ENCODE data around the gene FCER2.

The FCER2 gene

DNA sequence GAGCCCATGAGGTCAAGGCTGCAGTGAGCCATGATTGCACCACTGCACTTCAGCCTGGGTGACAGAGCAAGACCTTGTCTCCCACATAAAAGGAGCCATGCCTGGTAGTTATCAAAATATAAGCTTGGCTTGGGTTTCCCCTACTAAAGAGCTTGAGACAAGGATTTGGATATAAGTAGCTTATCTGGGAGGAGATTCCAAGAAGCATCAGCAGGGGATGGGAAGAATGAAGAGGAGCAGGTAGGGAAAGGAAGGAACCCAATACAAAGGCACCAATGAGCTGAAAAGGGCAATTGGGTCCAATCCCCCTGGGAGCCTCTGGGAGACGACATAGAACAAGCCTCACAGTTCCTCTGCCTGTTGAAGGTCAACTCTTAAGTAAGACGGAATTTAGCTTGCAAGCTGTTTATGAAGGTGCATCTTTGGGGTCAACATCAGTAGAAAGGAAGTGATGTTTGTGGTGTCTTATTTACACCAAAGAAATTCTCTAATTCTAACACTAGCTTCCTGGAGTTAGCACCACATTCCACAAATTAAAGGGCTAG lies 37.4 kb upstream of the FCER2 start:
- no peak for DNase-seq (ENCODE audit: extremely low read depth, low read depth)
- TF ChIP-seq, protein P1, sequence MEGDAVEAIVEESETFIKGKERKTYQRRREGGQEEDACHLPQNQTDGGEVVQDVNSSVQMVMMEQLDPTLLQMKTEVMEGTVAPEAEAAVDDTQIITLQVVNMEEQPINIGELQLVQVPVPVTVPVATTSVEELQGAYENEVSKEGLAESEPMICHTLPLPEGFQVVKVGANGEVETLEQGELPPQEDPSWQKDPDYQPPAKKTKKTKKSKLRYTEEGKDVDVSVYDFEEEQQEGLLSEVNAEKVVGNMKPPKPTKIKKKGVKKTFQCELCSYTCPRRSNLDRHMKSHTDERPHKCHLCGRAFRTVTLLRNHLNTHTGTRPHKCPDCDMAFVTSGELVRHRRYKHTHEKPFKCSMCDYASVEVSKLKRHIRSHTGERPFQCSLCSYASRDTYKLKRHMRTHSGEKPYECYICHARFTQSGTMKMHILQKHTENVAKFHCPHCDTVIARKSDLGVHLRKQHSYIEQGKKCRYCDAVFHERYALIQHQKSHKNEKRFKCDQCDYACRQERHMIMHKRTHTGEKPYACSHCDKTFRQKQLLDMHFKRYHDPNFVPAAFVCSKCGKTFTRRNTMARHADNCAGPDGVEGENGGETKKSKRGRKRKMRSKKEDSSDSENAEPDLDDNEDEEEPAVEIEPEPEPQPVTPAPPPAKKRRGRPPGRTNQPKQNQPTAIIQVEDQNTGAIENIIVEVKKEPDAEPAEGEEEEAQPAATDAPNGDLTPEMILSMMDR (IDR thresholded peaks at IDR 0.05; ENCODE audit: low read depth, low read length) = no peak

DNA sequence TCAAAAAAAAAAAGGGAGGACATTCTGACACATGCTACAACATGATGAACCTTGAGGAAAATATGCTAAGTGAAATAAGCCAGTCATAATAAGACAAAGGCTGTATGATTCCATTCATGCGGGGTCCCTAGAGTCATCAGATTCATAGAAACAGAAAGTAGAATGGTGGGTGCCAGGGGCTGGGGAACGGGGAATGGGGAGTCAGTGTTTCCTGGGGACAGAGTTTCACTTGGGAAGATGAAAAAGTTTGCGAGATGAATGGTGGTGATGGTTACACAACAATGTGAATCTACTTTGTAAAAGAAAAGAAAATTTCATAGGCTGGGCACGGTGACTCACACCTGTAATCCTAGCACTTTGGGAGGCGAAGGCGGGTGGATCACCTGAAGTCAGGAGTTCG lies 36.1 kb upstream of the FCER2 start:
- DNase-seq (ENCODE audit: extremely low read depth, low read depth) = no peak
- TF ChIP-seq, protein P1 (IDR thresholded peaks at IDR 0.05; ENCODE audit: low read depth, low read length) = no peak

DNA sequence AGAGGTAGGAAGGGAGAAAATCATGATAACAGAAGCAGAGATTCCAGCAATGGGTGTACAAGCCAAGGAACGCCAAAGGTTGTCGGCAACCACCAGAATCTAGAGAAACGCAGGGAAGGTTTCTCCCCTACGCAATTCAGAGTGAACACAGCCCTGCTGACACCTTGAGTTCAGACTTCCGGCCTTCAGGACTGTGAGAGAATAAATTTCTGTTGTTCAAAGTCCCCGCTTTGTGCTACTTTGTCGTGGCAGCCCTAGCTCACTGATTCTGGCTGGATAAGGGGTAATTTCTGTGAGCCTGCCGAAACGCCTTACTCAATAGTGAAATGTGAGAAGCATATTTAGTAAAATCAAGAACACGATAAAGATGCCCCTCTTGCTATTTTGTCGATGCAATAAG lies 35.3 kb upstream of the FCER2 start:
- no peak for DNase-seq (ENCODE audit: extremely low read depth, low read depth)
- TF ChIP-seq, protein P1 (IDR thresholded peaks at IDR 0.05; ENCODE audit: low read depth, low read length) = no peak

DNA sequence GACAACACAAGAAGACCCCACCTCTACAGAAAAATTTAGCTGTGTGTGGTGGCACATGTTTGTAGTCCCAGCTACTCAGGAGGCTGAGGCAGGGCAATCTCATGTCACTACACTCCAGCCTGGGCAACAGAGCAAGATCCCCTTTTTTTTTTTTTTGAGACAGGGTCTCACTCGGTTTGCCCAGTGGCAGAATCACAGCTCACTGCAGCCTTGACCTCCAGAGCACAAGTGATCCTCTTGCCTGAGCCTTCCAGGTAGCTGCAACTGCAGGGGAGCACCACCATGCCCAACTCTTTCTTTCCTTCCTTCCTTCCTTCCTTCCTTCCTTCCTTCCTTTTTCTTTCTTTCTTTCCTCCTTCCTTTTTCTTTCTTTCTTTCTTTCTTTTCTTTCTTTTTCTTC lies 34.2 kb upstream of the FCER2 start:
- TF ChIP-seq, protein P1 (IDR thresholded peaks at IDR 0.05; ENCODE audit: low read depth, low read length) = no peak
- DNase-seq (ENCODE audit: extremely low read depth, low read depth) = no peak

DNA sequence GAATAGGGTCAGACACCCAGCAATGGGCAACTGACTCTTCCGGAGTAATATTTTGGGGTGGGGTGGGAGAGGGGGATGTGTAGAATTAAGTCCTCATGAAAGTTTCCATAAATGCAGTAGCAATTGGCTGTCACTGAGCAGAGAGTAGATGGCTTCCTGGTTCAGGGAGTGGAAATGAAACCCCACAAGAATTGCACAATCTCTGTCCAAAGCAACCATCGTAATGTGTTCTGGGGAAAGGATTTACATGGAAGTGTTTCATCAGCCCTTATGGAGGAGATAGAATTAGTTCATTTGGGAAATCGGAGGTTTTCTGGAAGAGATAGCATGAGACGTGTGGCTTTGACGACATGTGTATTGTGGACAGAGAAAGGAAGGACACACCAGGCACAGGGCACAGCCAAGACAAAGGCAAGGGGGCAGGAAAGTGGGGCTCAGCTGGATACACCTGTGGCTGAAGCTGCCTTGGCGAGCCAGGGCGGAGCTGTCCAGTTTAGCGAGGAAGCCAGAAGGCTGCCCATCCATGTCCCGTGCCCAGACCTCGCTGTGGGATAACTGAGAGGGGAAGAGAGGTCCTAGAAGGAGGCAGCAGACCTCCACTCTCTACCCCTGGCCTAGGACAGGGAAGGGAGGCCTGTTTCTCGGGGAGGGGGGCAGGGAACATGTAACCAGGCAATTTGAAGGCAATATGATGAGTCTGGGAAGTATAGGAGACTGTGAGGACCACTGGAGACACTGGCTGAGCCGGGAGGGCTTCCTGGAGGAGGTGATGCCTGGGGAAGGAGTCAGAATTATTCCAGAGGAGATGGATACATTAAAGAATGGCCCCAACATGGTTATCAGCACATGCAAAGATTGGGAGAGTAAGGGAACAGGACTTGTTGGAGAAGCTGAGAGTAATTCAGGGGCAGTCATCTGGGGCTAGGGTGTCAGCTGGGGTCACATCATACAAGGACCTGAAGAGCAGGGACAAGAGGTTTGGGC lies 32.6 kb upstream of the FCER2 start:
- no peak for DNase-seq (ENCODE audit: extremely low read depth, low read depth)
- TF ChIP-seq, protein P1 (IDR thresholded peaks at IDR 0.05; ENCODE audit: low read depth, low read length) = no peak

DNA sequence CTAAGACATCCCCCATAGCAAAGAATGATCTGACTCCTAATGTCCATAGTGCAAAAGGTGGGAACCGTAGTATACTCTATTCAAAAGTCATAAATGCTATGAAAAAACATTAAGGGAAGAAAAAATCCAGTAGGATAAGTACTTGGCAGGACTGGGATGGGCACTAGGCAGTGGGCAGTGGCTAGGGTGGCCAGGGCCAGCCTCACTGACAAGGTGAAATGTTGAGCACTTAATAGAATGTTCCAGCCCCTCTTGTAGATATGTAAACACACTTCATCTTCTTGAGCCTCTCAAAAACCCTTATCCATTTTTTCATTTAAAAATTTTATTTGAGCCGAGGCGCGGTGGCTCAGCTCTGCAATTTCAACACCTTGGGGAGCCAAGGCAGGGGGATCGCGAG lies 31.4 kb upstream of the FCER2 start:
- TF ChIP-seq, protein P1 (IDR thresholded peaks at IDR 0.05; ENCODE audit: low read depth, low read length) = no peak
- no peak for DNase-seq (ENCODE audit: extremely low read depth, low read depth)

DNA sequence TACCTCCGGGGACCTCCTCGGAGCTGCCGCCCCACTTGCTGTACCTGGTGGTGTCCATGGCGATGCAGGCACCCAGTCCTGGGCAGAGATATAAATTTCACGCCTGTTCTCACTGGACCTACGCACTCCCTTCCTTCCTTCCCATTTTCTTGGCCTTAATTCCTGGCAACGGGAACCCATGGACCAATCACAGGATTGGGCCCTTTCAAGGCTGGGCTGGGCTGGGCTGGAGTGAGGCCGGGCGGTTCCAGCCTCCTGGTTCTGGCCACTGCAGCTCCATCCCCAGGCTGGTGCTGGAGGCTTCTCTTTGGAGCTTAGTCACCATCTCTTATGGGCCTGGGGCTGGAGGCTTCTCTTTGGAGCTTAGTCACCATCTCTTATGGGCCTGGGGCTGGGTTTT lies 30.1 kb upstream of the FCER2 start, which contains the start of gene CLEC4G:
Gene CLEC4G (minus strand): TSS at position 66 of the 400 bp plus-strand sequence. CDS start 8 bp downstream, at position 58.
- TF ChIP-seq, protein P1 (IDR thresholded peaks at IDR 0.05; ENCODE audit: low read depth, low read length) = no peak
- no peak for DNase-seq (ENCODE audit: extremely low read depth, low read depth)
